Activated T-cell treated with anti-CD3 and anti-CD28 coated beads for 1 hour (primary cell): ENCODE data around the gene PMEL.
"Not testable (repeated sequence)": the region's sequence is repeated elsewhere in the genome, so short reads cannot be mapped to it uniquely, and the experiment has no call there.

ENCODE experiments used
- DNase-seq: peaks from one replicate; pipeline ENCODE4 v3.0.0-alpha.2; 2020; ENCODE audit warnings: low read depth

The PMEL gene

DNA sequence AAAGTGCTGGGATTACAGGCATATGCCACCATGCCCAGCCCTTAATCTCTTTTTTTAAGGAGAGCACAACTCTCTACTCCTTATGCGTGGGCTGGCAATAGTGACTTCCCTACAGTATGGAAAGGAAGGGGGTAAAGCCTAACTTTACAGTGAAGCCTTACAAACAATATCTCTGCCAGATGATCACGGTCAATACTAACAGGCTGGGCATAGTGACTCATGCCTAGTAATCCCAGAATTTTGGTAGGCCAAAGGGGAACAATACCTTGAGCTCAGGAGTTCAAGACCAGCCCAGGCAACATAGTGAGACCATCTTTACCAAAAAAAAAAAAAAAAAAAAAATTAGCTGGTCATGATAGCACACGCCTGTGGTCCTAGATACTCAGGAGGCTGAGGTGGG lies 43.7 kb downstream of the PMEL start:
- no peak for DNase-seq

DNA sequence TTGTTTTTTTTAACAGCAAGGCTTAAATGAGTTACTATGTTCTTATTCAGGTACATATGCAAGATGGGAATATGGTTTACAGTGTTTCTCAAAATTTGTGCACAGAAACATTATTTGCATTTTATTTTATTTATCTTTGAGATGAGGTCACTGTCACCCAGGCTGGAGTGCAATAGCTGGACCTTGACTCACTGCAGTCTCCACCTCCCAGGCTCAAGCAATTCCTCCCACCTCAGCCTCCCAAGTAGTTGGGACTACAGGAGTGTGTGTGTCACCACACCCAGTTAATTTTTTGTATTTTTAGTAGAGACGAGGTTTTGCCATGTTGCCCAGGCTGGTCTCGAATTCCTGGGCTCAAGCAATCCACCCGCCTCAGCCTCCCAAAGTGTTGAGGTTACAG lies 46.8 kb downstream of the PMEL start:
- DNase-seq, result not testable (repeated sequence)

DNA sequence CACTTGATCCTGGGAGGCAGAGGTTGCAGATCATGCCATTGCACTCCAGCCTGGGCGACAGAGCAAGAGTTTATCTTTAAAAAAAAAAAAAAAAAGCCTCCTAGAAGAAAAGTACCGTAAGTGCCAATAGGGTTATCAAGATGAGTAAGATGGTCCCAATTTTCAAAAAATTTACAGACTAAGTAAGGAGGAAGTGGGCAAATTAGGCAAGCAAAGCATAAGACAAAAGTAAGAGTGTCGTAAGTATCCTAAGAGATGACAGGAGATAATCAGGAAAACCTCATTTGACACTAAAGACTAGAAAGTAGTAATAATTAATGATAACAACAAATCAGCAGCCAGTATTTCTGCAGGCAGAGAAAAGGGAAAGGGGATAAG lies 50.4 kb downstream of the PMEL start:
- DNase-seq, result no peak

DNA sequence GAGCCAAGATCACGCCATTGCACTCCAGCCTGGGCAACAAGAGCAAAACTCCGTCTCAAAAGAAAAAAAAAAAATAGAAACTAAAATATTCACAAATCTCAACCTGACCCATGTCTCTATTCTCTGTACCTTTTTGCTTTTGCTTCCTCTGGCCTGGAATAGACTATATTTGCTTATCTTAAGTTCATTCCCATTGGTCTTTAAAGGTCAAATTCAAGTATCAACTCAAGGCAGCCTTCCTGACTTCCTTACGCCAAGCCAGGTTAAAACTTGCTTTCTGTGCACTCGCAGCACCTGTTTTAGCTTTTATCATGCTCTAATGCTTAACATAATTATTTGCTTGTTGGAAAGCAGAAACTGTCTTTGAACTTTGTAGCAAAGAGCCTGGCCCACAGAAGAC lies 52.9 kb downstream of the PMEL start:
- DNase-seq, result no peak

DNA sequence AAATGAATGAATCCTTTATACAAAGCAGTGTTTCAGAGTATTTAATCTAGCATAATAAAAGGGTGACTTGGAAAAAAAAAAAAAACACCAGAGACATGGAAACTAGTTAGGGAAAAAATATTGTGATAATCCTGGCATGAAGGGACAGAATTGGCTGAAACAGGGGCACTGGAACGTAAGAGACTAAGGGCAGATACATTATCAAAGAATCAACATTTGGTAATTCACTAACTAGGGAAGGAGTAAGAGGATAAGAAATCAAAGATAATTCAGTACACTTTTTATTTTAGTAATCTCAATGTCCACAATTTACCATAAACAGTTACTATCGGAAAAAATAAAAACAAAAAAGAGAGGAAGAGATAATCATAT lies 56.3 kb downstream of the PMEL start:
- DNase-seq, result no peak

DNA sequence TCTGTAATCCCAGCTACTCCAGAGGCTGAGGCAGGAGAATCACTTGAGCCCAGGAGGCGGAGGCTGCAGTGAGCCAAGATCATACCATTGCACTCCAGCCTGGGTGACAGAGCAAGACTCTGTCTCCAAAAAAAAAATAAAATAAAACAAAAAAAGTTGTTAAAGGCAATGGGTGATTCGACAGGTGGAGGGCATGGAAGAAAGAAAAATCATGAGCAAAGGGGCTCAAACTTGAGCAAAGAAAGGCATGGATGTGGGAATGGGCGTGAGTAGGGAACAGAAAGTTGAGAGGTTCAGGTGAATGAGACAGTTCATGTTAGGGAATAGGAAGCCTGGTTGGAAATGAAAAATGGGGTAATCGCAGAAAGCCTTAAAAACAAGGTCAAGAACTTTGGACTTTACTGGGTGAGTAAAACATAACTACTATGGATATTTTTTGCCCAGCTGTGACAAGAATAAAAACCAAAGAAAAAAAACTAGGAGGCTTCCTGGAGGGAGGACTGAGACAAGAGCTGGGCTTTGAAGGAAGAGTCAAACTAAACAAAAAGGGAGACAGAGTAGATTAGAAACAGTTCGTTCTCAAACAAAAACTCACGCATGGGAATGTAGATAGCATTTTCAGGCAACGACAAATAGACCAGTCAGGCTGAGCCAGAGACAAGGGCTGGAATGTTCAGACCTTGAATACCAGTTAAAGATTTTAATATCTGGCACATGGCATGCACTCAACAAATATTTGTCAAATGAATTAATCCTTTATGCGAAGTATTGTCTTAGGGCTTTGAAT lies 56.9 kb downstream of the PMEL start:
- DNase-seq, result no peak

DNA sequence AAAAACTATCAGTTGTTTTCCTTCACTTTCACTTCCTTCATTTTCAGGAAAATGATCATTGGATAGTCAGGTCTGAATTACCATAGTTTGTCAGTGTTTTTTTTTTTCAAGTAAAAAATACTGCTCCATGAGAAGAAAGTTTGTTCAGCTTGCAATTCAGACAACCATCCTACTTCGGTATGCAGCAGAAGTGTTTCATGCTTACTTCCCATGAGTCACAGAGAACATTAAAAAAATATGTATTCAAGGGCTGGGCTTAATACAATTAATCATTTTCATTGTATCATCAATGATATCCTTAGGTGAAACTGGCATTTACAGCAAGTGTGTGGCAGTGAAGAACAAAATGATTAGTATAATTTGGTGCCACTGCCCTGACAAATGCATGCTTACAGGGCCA lies 59.8 kb downstream of the PMEL start:
- no peak for DNase-seq
